K562 (cell line): ENCODE data around the gene AP2M1.

Source experiments
- POLR2AphosphoS2 ChIP-seq: IDR thresholded peaks from 2 replicates; pipeline ENCODE4 v1.6.1; 2012; ENCODE audit warnings: low read length, improper control_type of control experiment
- ZHX1 ChIP-seq: fragments of 150-350 bp; conservative IDR thresholded peaks from 2 replicates; pipeline ENCODE4 v1.6.1; 2014; ENCODE audit warnings: low read length
- ZNF24 ChIP-seq: fragments of 450-650 bp; IDR thresholded peaks from 2 replicates; pipeline ENCODE4 v1.6.1; 2016

GRCh38 chr3:184173374-184173722 lies 1.3 kb upstream of the AP2M1 start:
- no peak for TF ChIP-seq ZHX1
- no peak for TF ChIP-seq ZNF24
- TF ChIP-seq POLR2AphosphoS2: no peak
